Measurements from ENCODE around the gene TMEM92. TPM values are rescaled to one million over a fixed set of nuclear protein-coding genes. Genes with fewer than 3 reads are reported as not detected.
"Not testable (repeated sequence)": the region's sequence is repeated elsewhere in the genome, so short reads cannot be mapped to it uniquely, and the experiment has no call there.

The TMEM92 gene
- total RNA-seq, 1 experiment from 2014 or later: 6.9 TPM

DNA sequence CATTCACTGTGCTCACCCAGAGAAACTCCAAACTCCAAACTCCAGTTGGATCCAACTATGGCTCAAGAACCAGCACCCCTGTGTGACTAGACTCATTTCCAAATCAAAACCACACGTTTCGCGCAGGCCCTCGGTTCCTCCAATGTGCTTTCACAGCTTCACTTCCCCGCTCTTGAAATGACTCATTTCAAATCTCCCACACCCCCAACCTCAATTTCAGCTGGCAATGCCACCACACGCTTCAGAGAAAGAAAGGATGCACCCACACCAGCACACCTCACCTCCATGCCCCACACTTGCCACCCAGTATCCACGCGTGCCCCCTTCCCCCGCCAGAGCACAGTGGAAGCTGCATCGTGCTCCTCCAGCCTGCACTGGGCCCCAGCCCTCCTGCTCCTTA, 9.0 kb downstream of the TMEM92 start:
- DNase-seq (no peak), ATAC-seq (no peak)
- intact Hi-C loops (cut with micrococcal nuclease): no loop called here
- H3F3A ChIP-seq (ENCODE audit: low read length, unreplicated experiment): no peaks in the 10 kb centered on the region
- no peak overlapping the region for H2AFZ ChIP-seq (ENCODE audit: low read length)
- no peak overlapping the region for H3K27ac ChIP-seq (ENCODE audit: low read length)
- no peaks in the 10 kb centered on the region for H3K9me2 ChIP-seq (replicated peaks; ENCODE audit: low read length)
- no peaks in the 10 kb centered on the region for H3K27me3 ChIP-seq (ENCODE audit: low read length)
- H3K4me2 ChIP-seq (ENCODE audit: low read length): no peak overlapping the region
- H3K4me3 ChIP-seq (ENCODE audit: low read length): no peak overlapping the region
- peaks cover 27% of the 10 kb centered on the region for H3K4me1 ChIP-seq (ENCODE audit: insufficient read depth, low read length)
- no TSS peak for BruUV-seq (replicated peaks)
- H4K20me1 ChIP-seq (ENCODE audit: low read length): no peaks in the 10 kb centered on the region
- POLR2A ChIA-PET (ENCODE audit: unreplicated experiment): no interaction called here
- H3K9ac ChIP-seq (ENCODE audit: low read length): no peak overlapping the region
- peaks cover 12% of the 10 kb centered on the region; the same call in 1 of the 2 replicates for H3K36me3 ChIP-seq (ENCODE audit: low read depth, low read length)
- peaks cover 3% of the 10 kb centered on the region for H3K79me2 ChIP-seq (ENCODE audit: low read length)
- CTCF ChIA-PET: no interaction called here
- no peak for TF ChIP-seq EZH2 (IDR thresholded peaks at IDR 0.05; ENCODE audit: low read length, unreplicated experiment)
- TF ChIP-seq, protein P1, sequence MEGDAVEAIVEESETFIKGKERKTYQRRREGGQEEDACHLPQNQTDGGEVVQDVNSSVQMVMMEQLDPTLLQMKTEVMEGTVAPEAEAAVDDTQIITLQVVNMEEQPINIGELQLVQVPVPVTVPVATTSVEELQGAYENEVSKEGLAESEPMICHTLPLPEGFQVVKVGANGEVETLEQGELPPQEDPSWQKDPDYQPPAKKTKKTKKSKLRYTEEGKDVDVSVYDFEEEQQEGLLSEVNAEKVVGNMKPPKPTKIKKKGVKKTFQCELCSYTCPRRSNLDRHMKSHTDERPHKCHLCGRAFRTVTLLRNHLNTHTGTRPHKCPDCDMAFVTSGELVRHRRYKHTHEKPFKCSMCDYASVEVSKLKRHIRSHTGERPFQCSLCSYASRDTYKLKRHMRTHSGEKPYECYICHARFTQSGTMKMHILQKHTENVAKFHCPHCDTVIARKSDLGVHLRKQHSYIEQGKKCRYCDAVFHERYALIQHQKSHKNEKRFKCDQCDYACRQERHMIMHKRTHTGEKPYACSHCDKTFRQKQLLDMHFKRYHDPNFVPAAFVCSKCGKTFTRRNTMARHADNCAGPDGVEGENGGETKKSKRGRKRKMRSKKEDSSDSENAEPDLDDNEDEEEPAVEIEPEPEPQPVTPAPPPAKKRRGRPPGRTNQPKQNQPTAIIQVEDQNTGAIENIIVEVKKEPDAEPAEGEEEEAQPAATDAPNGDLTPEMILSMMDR (conservative IDR thresholded peaks at IDR 0.05; ENCODE audit: low read depth, low read length): no peak
- TF ChIP-seq EZH2phosphoT487 (IDR thresholded peaks at IDR 0.05; ENCODE audit: borderline replicate concordance, low read length): no peak
- no peaks in the 10 kb centered on the region for H3K9me3 ChIP-seq (ENCODE audit: low read length)

DNA sequence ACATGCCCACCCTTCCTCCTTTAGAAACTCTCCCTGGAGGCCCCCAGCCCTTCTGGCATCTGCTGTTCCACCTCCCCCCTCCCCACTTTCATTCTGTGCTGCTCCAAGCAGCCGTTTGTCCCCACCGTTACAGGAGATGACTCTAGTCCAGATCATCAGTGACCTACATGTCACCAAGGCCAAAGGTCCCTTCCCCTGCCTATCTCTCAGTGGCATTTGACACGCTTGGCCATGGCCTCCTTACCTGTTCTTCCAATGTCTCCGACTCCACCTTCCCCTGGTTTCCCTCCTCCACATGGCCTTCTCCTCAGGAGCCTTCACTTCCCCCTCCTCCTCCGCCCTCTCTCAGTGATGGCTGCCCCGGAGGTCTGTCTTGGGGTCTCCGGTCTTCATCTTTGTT, 9.4 kb downstream of the TMEM92 start:
- DNase-seq (no peak), ATAC-seq (no peak)
- no peak overlapping the region for H3K4me2 ChIP-seq (ENCODE audit: low read length)
- ChIA-PET CTCF (no interaction called here), POLR2A (ENCODE audit: unreplicated experiment) (no interaction called here)
- intact Hi-C loops (cut with micrococcal nuclease): no loop called here
- no peak overlapping the region for H3K9ac ChIP-seq (ENCODE audit: low read length)
- peaks cover 27% of the 10 kb centered on the region for H3K4me1 ChIP-seq (ENCODE audit: insufficient read depth, low read length)
- peaks cover 12% of the 10 kb centered on the region; the same call in 1 of the 2 replicates for H3K36me3 ChIP-seq (ENCODE audit: low read depth, low read length)
- H3K4me3 ChIP-seq (ENCODE audit: low read length): no peak overlapping the region
- no peaks in the 10 kb centered on the region for H3K9me2 ChIP-seq (replicated peaks; ENCODE audit: low read length)
- H3K27ac ChIP-seq (ENCODE audit: low read length): no peak overlapping the region
- H3K9me3 ChIP-seq (ENCODE audit: low read length): no peaks in the 10 kb centered on the region
- no peaks in the 10 kb centered on the region for H4K20me1 ChIP-seq (ENCODE audit: low read length)
- H3F3A ChIP-seq (ENCODE audit: low read length, unreplicated experiment): no peaks in the 10 kb centered on the region
- H3K27me3 ChIP-seq (ENCODE audit: low read length): no peaks in the 10 kb centered on the region
- no TSS peak for BruUV-seq (replicated peaks)
- no peak overlapping the region for H2AFZ ChIP-seq (ENCODE audit: low read length)
- TF ChIP-seq, protein P1 (conservative IDR thresholded peaks at IDR 0.05; ENCODE audit: low read depth, low read length): no peak
- TF ChIP-seq EZH2phosphoT487 (IDR thresholded peaks at IDR 0.05; ENCODE audit: borderline replicate concordance, low read length): no peak
- no peak for TF ChIP-seq EZH2 (IDR thresholded peaks at IDR 0.05; ENCODE audit: low read length, unreplicated experiment)
- H3K79me2 ChIP-seq (ENCODE audit: low read length): peaks cover 8% of the 10 kb centered on the region

- intact Hi-C loops (cut with micrococcal nuclease): no loop called here
- Histone ChIP-seq H3K79me2 (ENCODE audit: low read length) (peaks cover 14% of the 10 kb centered on the region), H3K9ac (ENCODE audit: low read length) (no peak overlapping the region), H3F3A (ENCODE audit: low read length, unreplicated experiment) (peaks cover 5% of the 10 kb centered on the region), H3K27ac (ENCODE audit: low read length) (no peak overlapping the region), H3K4me3 (ENCODE audit: low read length) (no peak overlapping the region), H3K27me3 (ENCODE audit: low read length) (no peaks in the 10 kb centered on the region), H2AFZ (ENCODE audit: low read length) (no peak overlapping the region), H4K20me1 (ENCODE audit: low read length) (no peaks in the 10 kb centered on the region), H3K9me3 (ENCODE audit: low read length) (no peaks in the 10 kb centered on the region), H3K4me1 (ENCODE audit: insufficient read depth, low read length) (peaks cover 33% of the 10 kb centered on the region), H3K9me2 (replicated peaks; ENCODE audit: low read length) (no peaks in the 10 kb centered on the region), H3K36me3 (ENCODE audit: low read depth, low read length) (peaks cover 8% of the 10 kb centered on the region; the same call in 1 of the 2 replicates), H3K4me2 (ENCODE audit: low read length) (no peak overlapping the region)
- ChIA-PET POLR2A (ENCODE audit: unreplicated experiment) (no interaction called here), CTCF (no interaction called here)
- no peak for DNase-seq
- no peak for ATAC-seq
- BruUV-seq (replicated peaks): no TSS peak
- TF ChIP-seq EZH2 (IDR thresholded peaks at IDR 0.05; ENCODE audit: low read length, unreplicated experiment) (no peak), EZH2phosphoT487 (IDR thresholded peaks at IDR 0.05; ENCODE audit: borderline replicate concordance, low read length) (no peak)
- TF ChIP-seq, protein P1 (conservative IDR thresholded peaks at IDR 0.05; ENCODE audit: low read depth, low read length): no peak
These were observed 11.7 kb downstream of the TMEM92 start for GRCh38 chr17:50285941-50286340.

GRCh38 chr17:50287302-50287701, 13.0 kb downstream of the TMEM92 start:
- H3K9me2 ChIP-seq (replicated peaks; ENCODE audit: low read length); H2AFZ ChIP-seq (ENCODE audit: low read length); H4K20me1 ChIP-seq (ENCODE audit: low read length); intact Hi-C loops (cut with micrococcal nuclease); DNase-seq; H3F3A ChIP-seq (ENCODE audit: low read length, unreplicated experiment); POLR2A ChIA-PET (ENCODE audit: unreplicated experiment); H3K4me2 ChIP-seq (ENCODE audit: low read length); H3K36me3 ChIP-seq (ENCODE audit: low read depth, low read length); H3K9me3 ChIP-seq (ENCODE audit: low read length); H3K27ac ChIP-seq (ENCODE audit: low read length); H3K27me3 ChIP-seq (ENCODE audit: low read length); BruUV-seq (replicated peaks); ATAC-seq; H3K9ac ChIP-seq (ENCODE audit: low read length); H3K4me3 ChIP-seq (ENCODE audit: low read length): not testable (repeated sequence)
- H3K79me2 ChIP-seq (ENCODE audit: low read length): peaks cover 14% of the 10 kb centered on the region
- CTCF ChIA-PET: interaction anchor here (0.7 kb wide), 1 partner anchor 10 kb away, joined by 7 read pairs; no protein-coding TSS in a partner anchor
- H3K4me1 ChIP-seq (ENCODE audit: insufficient read depth, low read length): peaks cover 35% of the 10 kb centered on the region
